ENCODE results near the gene CDC42SE1. TPM values are rescaled to one million over a fixed set of nuclear protein-coding genes. Genes with fewer than 3 reads are reported as not detected.

The CDC42SE1 gene
- total RNA-seq, 3 donors from 2014 or later, result 69.2 to 78.5 (median 73.5) TPM

GRCh38 chr1:151058692-151059091 lies 730 bp downstream of the CDC42SE1 start:
- TF ChIP-seq CTCF (IDR thresholded peaks at IDR 0.05), result no peak
- Histone ChIP-seq H3K36me3 (ENCODE audit: low read depth) (no peaks in the 10 kb centered on the region), H3K9me3 (no peaks in the 10 kb centered on the region), H3K4me1 (ENCODE audit: low read depth) (peaks cover 33% of the 10 kb centered on the region), H3K4me3 (peak overlapping the region; percentile 85)
- ATAC-seq, result peak; percentile 30
- DNase-seq, result peak; percentile 54 to 73 (median 69)
- intact Hi-C loops (cut with DNase I, micrococcal nuclease), result loop anchor here in 1 of 2 donors (10.0 kb wide), 1 partner anchor 54 kb away; the partner anchor contains the start of genes MINDY1 and PRUNE1

GRCh38 chr1:151056149-151056548 lies 3.3 kb downstream of the CDC42SE1 start:
- H3K36me3 ChIP-seq (ENCODE audit: low read depth), result peaks cover 11% of the 10 kb centered on the region
- no peak overlapping the region for H3K4me3 ChIP-seq
- intact Hi-C loops (cut with DNase I, micrococcal nuclease), result loop anchor here in 1 of 2 donors (10.0 kb wide), 1 partner anchor 51 kb away; the partner anchor contains the start of genes MINDY1 and PRUNE1
- ATAC-seq, result peak; percentile 44
- H3K9me3 ChIP-seq, result no peaks in the 10 kb centered on the region
- DNase-seq, result peak in 1 of 3 donors; percentile 24
- TF ChIP-seq CTCF (IDR thresholded peaks at IDR 0.05), result no peak
- peaks cover 33% of the 10 kb centered on the region for H3K4me1 ChIP-seq (ENCODE audit: low read depth)

- intact Hi-C loops (cut with DNase I, micrococcal nuclease), result loop anchor here in 1 of 2 donors (10.0 kb wide), 1 partner anchor 51 kb away; the partner anchor contains the start of genes MINDY1 and PRUNE1
Measured at GRCh38 chr1:151055581-151055980, 3.8 kb downstream of the CDC42SE1 start.

GRCh38 chr1:151054971-151055547 lies 4.4 kb downstream of the CDC42SE1 start:
- peak; percentile 6 for ATAC-seq
- intact Hi-C loops (cut with DNase I, micrococcal nuclease), result loop anchor here in 1 of 2 donors (10.0 kb wide), 1 partner anchor 50 kb away; the partner anchor contains the start of genes MINDY1 and PRUNE1
- Histone ChIP-seq H3K4me1 (ENCODE audit: low read depth) (peaks cover 33% of the 10 kb centered on the region), H3K9me3 (no peaks in the 10 kb centered on the region), H3K4me3 (no peak overlapping the region), H3K36me3 (ENCODE audit: low read depth) (peaks cover 11% of the 10 kb centered on the region)
- TF ChIP-seq CTCF (IDR thresholded peaks at IDR 0.05), result no peak
- no peak for DNase-seq

More at GRCh38 chr1:151055581-151055980, 3.8 kb downstream of the CDC42SE1 start:
- no peak for TF ChIP-seq CTCF (IDR thresholded peaks at IDR 0.05)
- H3K4me1 ChIP-seq (ENCODE audit: low read depth), result peaks cover 33% of the 10 kb centered on the region
- peaks cover 11% of the 10 kb centered on the region for H3K36me3 ChIP-seq (ENCODE audit: low read depth)
- ATAC-seq, result no peak
- H3K4me3 ChIP-seq, result no peak overlapping the region
- no peak for DNase-seq
- no peaks in the 10 kb centered on the region for H3K9me3 ChIP-seq

GRCh38 chr1:151051356-151052009 lies 7.9 kb downstream of the CDC42SE1 start:
- no peak for DNase-seq
- TF ChIP-seq CTCF (IDR thresholded peaks at IDR 0.05), result no peak
- no peak overlapping the region for H3K4me3 ChIP-seq
- H3K9me3 ChIP-seq, result no peaks in the 10 kb centered on the region
- no peak for ATAC-seq
- H3K36me3 ChIP-seq (ENCODE audit: low read depth), result peaks cover 11% of the 10 kb centered on the region
- H3K4me1 ChIP-seq (ENCODE audit: low read depth), result peaks cover 19% of the 10 kb centered on the region
- intact Hi-C loops (cut with DNase I, micrococcal nuclease), result loop anchor here in 1 of 2 donors (10.0 kb wide), 1 partner anchor 47 kb away; the partner anchor contains the start of genes MINDY1 and PRUNE1
